Measurements from ENCODE around the gene EIF4A2. TPM values are rescaled to one million over a fixed set of nuclear protein-coding genes. Genes with fewer than 3 reads are reported as not detected.
"Not testable (repeated sequence)": the region's sequence is repeated elsewhere in the genome, so short reads cannot be mapped to it uniquely, and the experiment has no call there.

The EIF4A2 gene
- total RNA-seq, 1 donor from 2014 or later: 375 TPM

DNA sequence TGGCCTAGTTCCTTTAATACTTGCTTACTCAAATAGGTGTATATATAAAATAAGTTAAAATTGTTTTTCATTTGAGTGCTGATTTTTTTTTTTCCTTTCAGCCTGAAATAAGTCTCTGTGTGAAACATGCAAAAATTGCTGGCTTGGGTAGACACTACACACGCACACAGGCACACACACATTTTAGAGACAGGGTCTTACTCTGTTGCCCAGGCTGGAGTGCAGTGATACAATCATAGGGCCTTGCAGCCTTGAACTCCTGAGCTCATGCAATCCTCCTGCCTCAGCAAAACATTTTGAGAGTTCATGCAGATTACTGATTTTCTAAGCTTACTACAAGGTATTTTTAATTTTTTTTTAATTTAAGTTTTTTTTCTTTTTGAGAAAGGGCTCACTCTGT is 35.6 kb downstream of the EIF4A2 start:
- TF ChIP-seq POLR2A (IDR thresholded peaks at IDR 0.05): no peak
- no peak for TF ChIP-seq CTCF (IDR thresholded peaks at IDR 0.05)
- no peak for TF ChIP-seq POLR2AphosphoS5 (IDR thresholded peaks at IDR 0.05; ENCODE audit: insufficient read depth in 1 of 2, low read depth in 1 of 2)
- Histone ChIP-seq H3K4me1 (no peaks in the 10 kb centered on the region), H3K27me3 (no peaks in the 10 kb centered on the region), H3K9me3 (no peaks in the 10 kb centered on the region), H3K36me3 (no peaks in the 10 kb centered on the region), H3K27ac (no peak overlapping the region), H3K4me3 (no peak overlapping the region)
- DNase-seq (ENCODE audit: extremely low spot score in 2 of 2): no peak
- intact Hi-C loops (cut with DNase I): no loop called here

DNA sequence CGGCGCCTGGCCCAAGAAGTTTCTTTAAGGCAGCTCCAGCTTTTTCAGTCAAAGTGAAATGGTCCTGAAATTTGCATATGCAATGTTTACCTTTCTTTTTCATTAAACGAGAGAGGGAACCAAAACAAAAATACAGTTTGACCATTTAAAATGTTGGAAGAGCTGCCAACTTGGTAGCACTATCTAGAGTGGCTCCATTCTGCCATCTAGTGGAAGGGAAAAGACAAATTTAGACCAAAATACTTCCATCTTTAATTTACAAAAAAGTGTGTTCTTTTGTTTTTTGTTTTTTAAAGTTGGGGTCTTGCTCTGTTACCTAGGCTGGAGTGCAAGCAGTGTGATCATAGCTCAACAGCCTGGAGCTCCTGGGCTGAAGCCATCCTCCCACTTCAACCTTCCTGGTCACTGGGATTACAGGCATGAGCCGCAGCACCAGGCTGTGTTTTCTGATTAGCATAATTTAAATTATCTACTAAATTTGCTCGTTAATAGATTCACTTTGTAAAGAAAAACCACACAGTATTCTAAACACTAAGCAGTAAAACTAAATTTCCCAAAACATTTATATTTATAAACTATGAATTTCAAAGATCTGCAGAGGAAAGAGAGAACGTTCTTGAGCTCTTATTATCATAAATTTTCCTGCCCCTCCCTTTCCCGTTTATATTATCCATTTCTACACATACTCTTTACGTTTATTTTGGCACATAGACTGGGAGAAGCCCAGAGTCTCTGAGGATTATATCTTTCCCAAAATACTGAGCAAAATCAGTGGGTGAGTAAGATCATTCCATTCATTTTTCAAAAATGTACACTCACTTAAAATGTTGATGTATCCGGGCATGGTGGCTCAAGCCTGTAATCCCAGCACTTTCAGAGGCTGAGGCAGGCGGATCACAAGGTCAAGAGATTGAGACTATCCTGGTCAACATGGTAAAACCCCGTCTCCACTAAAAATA is 38.3 kb downstream of the EIF4A2 start:
- DNase-seq (ENCODE audit: extremely low spot score in 2 of 2): peak in 1 of 2 donors; percentile 19

GRCh38 chr3:186822388-186822759 is 39.0 kb downstream of the EIF4A2 start:
- H3K27ac ChIP-seq, H3K9me3 ChIP-seq: not testable (repeated sequence)

More for the DNA sequence above, 38.3 kb downstream of the EIF4A2 start:
- H3K36me3 ChIP-seq: no peaks in the 10 kb centered on the region
- H3K4me3 ChIP-seq: no peak overlapping the region
- no peaks in the 10 kb centered on the region for H3K27me3 ChIP-seq
- H3K27ac ChIP-seq: no peak overlapping the region
- TF ChIP-seq POLR2AphosphoS5 (IDR thresholded peaks at IDR 0.05; ENCODE audit: insufficient read depth in 1 of 2, low read depth in 1 of 2): no peak
- peak in 2 of 3 experiments; percentile 19 to 28 for TF ChIP-seq CTCF (IDR thresholded peaks at IDR 0.05)
- no peak for TF ChIP-seq POLR2A (IDR thresholded peaks at IDR 0.05)
- H3K9me3 ChIP-seq: no peaks in the 10 kb centered on the region
- intact Hi-C loops (cut with DNase I): no loop called here
- peaks cover 15% of the 10 kb centered on the region for H3K4me1 ChIP-seq

GRCh38 chr3:186823386-186823785 is 40.0 kb downstream of the EIF4A2 start:
- peak in 1 of 2 donors; percentile 8 for DNase-seq (ENCODE audit: extremely low spot score in 2 of 2)
- TF ChIP-seq CTCF (IDR thresholded peaks at IDR 0.05) (no peak), POLR2A (IDR thresholded peaks at IDR 0.05) (no peak), POLR2AphosphoS5 (IDR thresholded peaks at IDR 0.05; ENCODE audit: insufficient read depth in 1 of 2, low read depth in 1 of 2) (no peak)
- H3K36me3 ChIP-seq: no peaks in the 10 kb centered on the region
- intact Hi-C loops (cut with DNase I): no loop called here
- H3K9me3 ChIP-seq: no peaks in the 10 kb centered on the region
- H3K4me1 ChIP-seq: peaks cover 22% of the 10 kb centered on the region
- H3K27ac ChIP-seq: no peak overlapping the region
- H3K27me3 ChIP-seq: no peaks in the 10 kb centered on the region
- no peak overlapping the region for H3K4me3 ChIP-seq

More at GRCh38 chr3:186822388-186822759, 39.0 kb downstream of the EIF4A2 start:
- DNase-seq (ENCODE audit: extremely low spot score in 2 of 2); H3K4me3 ChIP-seq; H3K27me3 ChIP-seq; H3K36me3 ChIP-seq; intact Hi-C loops (cut with DNase I): not testable (repeated sequence)
- H3K4me1 ChIP-seq: peaks cover 17% of the 10 kb centered on the region

DNA sequence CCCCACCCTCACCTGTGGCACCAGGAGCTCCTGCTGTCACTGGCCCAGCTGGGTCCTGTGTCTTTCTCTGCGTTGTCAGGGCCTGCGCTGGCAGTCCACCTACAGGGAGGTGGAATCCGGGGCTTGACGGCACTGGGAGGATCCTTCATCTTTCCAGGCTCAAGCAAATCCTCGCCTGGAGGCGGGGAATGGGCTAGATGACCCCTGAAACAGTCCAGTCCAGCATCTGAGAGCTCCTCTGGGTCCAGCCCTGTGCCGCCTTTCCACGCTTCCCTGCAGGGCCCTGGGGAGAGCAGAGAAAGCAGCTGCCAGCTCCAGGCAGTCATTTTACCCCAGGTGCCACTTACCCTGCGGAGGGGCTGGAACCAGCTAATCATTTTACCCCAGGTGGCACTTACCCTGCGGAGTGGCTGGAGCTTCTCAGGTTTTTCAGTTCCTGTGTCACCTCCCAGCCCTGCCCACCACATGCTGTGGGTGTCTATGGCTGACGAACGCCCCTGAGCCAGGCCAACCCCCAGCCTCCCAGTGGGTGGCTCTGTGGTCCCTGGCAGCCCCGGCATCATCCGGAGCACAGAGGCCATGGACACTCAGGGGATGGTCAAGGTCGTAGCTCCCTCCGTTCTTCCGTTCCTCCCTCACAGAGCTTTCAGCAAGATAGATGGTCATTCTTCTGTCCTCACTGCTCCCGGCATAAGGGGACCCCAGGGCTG is 41.2 kb downstream of the EIF4A2 start:
- DNase-seq (ENCODE audit: extremely low spot score in 2 of 2): no peak
- intact Hi-C loops (cut with DNase I): no loop called here
- Histone ChIP-seq H3K36me3 (no peaks in the 10 kb centered on the region), H3K27me3 (no peaks in the 10 kb centered on the region), H3K4me3 (no peak overlapping the region), H3K9me3 (no peaks in the 10 kb centered on the region), H3K27ac (no peak overlapping the region), H3K4me1 (peaks cover 22% of the 10 kb centered on the region)
- TF ChIP-seq CTCF (IDR thresholded peaks at IDR 0.05): no peak
- TF ChIP-seq POLR2A (IDR thresholded peaks at IDR 0.05): no peak
- no peak for TF ChIP-seq POLR2AphosphoS5 (IDR thresholded peaks at IDR 0.05; ENCODE audit: insufficient read depth in 1 of 2, low read depth in 1 of 2)
